GM12878 (cell line): ENCODE measurements around the gene DUSP14. TPM values are rescaled to one million over a fixed set of nuclear protein-coding genes. Genes with fewer than 3 reads are reported as not detected.

Experiments
- ATAC-seq: fragments of 200-7000 bp; cut with Tn5 transposase; 3 replicates; pipeline ENCODE4 v1.9.1; 2020; ENCODE audit warnings: mild to moderate bottlenecking, moderate library complexity
- BruUV-seq: library from RNA; stranded (reverse); fragments of 400-500 nt; replicated peaks from 2 replicates; lab custom pipeline; 2021; lab: Mats Ljungman, UMichigan
- CTCF ChIA-PET: fragments of 300-600 bp; sonication (Branson Sonifier 250); formaldehyde crosslinking; extraction: SDS; loops from one replicate; lab custom pipeline; 2021; ENCODE audit warnings: inconsistent platforms; lab: Yijun Ruan, JAX
- POLR2A ChIA-PET: fragments of 350-600 bp; formaldehyde crosslinking; extraction: SDS; loops from one replicate; lab custom pipeline; 2021; ENCODE audit warnings: inconsistent platforms; lab: Charles Lee
- RAD21 ChIA-PET: fragments of 300-600 bp; sonication (Branson Sonifier 250); formaldehyde crosslinking; loops from one replicate; lab custom pipeline; 2023; ENCODE audit warnings: antibody characterized with exemption; ENCODE audit not compliant: unreplicated experiment; lab: Charles Lee
- SMC1A ChIA-PET: fragments of 300-600 bp; sonication (Branson Sonifier 250); formaldehyde crosslinking; loops from one replicate; lab custom pipeline; 2023; ENCODE audit not compliant: unreplicated experiment, uncharacterized antibody; lab: Charles Lee
- DNase-seq: peaks from one replicate; pipeline ENCODE4 v3.0.0-alpha.2; 2011; ENCODE audit warnings: low read depth, low spot score
- FAIRE-seq: peaks from 3 replicates; lab custom pipeline; 2011; peaks lifted over from hg19 to GRCh38; lab: Jason Lieb, UNC
- H2AFZ ChIP-seq: 2 replicates; pipeline ENCODE4 v1.6.0; 2011; ENCODE audit warnings: low read depth, low read length, control low read depth; ENCODE audit not compliant: control insufficient read depth
- H3K27ac ChIP-seq: 2 replicates; pipeline ENCODE4 v1.5.1; 2011; ENCODE audit warnings: control low read depth; ENCODE audit not compliant: control insufficient read depth, insufficient read depth
- H3K27me3 ChIP-seq, 2 experiments: replicated peaks in 1 of 2; 2 replicates each; pipeline versions ENCODE4 v1.6.0 to v1.6.1; 2011; ENCODE audit warnings: low read length in 1 of 2; ENCODE audit not compliant: control insufficient read depth in 2 of 2, insufficient read depth in 2 of 2
- H3K36me3 ChIP-seq, 2 experiments: 2 replicates each; pipeline ENCODE4 v1.5.1; 2011; ENCODE audit warnings: low read length in 1 of 2; ENCODE audit not compliant: control insufficient read depth in 2 of 2, insufficient read depth in 2 of 2
- H3K4me1 ChIP-seq: 2 replicates; pipeline ENCODE4 v1.6.1; 2011; ENCODE audit warnings: mild to moderate bottlenecking, low read length, moderate library complexity, mixed read lengths; ENCODE audit not compliant: control insufficient read depth, insufficient read depth
- H3K4me2 ChIP-seq: 2 replicates; pipeline ENCODE4 v1.6.0; 2011; ENCODE audit warnings: control low read depth; ENCODE audit not compliant: control insufficient read depth, insufficient read depth
- H3K4me3 ChIP-seq: fragments of 200-600 bp; sonication (generic); 2 replicates; pipeline ENCODE4 v1.5.1; 2016
- H3K79me2 ChIP-seq: 2 replicates; pipeline ENCODE4 v1.6.0; 2011; ENCODE audit warnings: low read length; ENCODE audit not compliant: control insufficient read depth, insufficient read depth
- H3K9ac ChIP-seq: 2 replicates; pipeline ENCODE4 v1.8.0; 2011; ENCODE audit warnings: low read length, control low read depth, mixed read lengths; ENCODE audit not compliant: control insufficient read depth, insufficient read depth
- H3K9me3 ChIP-seq: replicated peaks from 3 replicates; pipeline ENCODE4 v1.5.1; 2011; ENCODE audit warnings: mild to moderate bottlenecking, low read length; ENCODE audit not compliant: control insufficient read depth, insufficient read depth
- H4K20me1 ChIP-seq: 2 replicates; pipeline ENCODE4 v1.6.0; 2011; ENCODE audit not compliant: control insufficient read depth, insufficient read depth
- ASH2L ChIP-seq: fragments of 300-600, 200-600 bp; sonication (generic); IDR thresholded peaks from 2 replicates; pipeline ENCODE4 v1.6.1; 2017; ENCODE audit warnings: low read depth, mild to moderate bottlenecking, borderline replicate concordance
- ATF3 ChIP-seq: IDR thresholded peaks from 2 replicates; pipeline ENCODE4 v1.6.1; 2011; ENCODE audit warnings: low read depth, mild to moderate bottlenecking, low read length, moderate library complexity, borderline replicate concordance; ENCODE audit errors: extremely low read depth
- BACH1 ChIP-seq: fragments of 450-650 bp; IDR thresholded peaks from 2 replicates; pipeline ENCODE4 v1.6.1; 2017; ENCODE audit warnings: mild to moderate bottlenecking, borderline replicate concordance
- CBX3 ChIP-seq: fragments of 200-600 bp; sonication (generic); IDR thresholded peaks from 2 replicates; pipeline ENCODE4 v1.6.1; 2016; ENCODE audit warnings: low read depth, borderline replicate concordance
- CEBPB ChIP-seq, 2 experiments: fragments of 150-350 bp in 1 of 2; IDR thresholded peaks; 2 replicates each; pipeline ENCODE4 v1.6.1; 2012 to 2014; ENCODE audit warnings: low read depth in 2 of 2, low read length in 2 of 2, borderline replicate concordance in 1 of 2, inconsistent platforms in 1 of 2
- EP300 ChIP-seq, 2 experiments: fragments of 150-350 bp in 1 of 2; IDR thresholded peaks; 2 replicates each; pipeline ENCODE4 v1.6.1; 2011 to 2012; ENCODE audit warnings: low read depth in 2 of 2, low read length in 2 of 2, borderline replicate concordance in 1 of 2, improper control_type of control experiment in 1 of 2, inconsistent platforms in 1 of 2; ENCODE audit not compliant: control insufficient read depth in 1 of 2
- ETV6 ChIP-seq, 2 experiments: fragments of 450-650 bp in 1 of 2; IDR thresholded peaks in 1 of 2; conservative IDR thresholded peaks in 1 of 2; 2 replicates each; pipeline ENCODE4 v1.6.1; 2014; ENCODE audit warnings: antibody characterized with exemption in 1 of 2, borderline replicate concordance in 1 of 2, low read depth in 1 of 2, mild to moderate bottlenecking in 1 of 2, moderate library complexity in 1 of 2
- GATAD2B ChIP-seq: fragments of 450-650 bp; conservative IDR thresholded peaks from 2 replicates; pipeline ENCODE4 v1.6.1; 2017; ENCODE audit warnings: low read depth, mild to moderate bottlenecking, moderate library complexity
- POLR2A ChIP-seq: IDR thresholded peaks from 2 replicates; pipeline ENCODE4 v1.6.1; 2011; ENCODE audit warnings: low read depth, mild to moderate bottlenecking, low read length
- POLR2AphosphoS5 ChIP-seq: IDR thresholded peaks from 2 replicates; pipeline ENCODE4 v1.6.1; 2011; ENCODE audit warnings: mild to moderate bottlenecking, low read length, inconsistent platforms
- PRDM15 ChIP-seq: fragments of 450-650 bp; formaldehyde crosslinking; IDR thresholded peaks from 2 replicates; pipeline ENCODE4 v1.4.0; 2020; ENCODE audit warnings: mild to moderate bottlenecking, moderate library complexity
- RBBP5 ChIP-seq: fragments of 200-600 bp; sonication (generic); conservative IDR thresholded peaks from 2 replicates; pipeline ENCODE4 v1.6.1; 2016
- SMAD1 ChIP-seq: fragments of 450-650 bp; IDR thresholded peaks from 2 replicates; pipeline ENCODE4 v1.6.1; 2018; ENCODE audit warnings: mild to moderate bottlenecking, low read depth; ENCODE audit not compliant: partially characterized antibody
- WGBS: methylation state at CpG from one replicate; pipeline ENCODE4 v1.1.6; 2016; ENCODE audit warnings: low lambda C conversion rate; ENCODE audit not compliant: insufficient replicate concordance, insufficient coverage; ENCODE audit errors: missing lambda C conversion rate; 5-methylcytosine and 5-hydroxymethylcytosine counted together
- in situ Hi-C: fragments of 300-500 bp; cut with MboI; formaldehyde crosslinking; loops from 9 replicates; pipeline ENCODE4 v1.14.3; 2018; ENCODE audit warnings: mixed read lengths
- intact Hi-C: fragments of 100-400 bp; cut with micrococcal nuclease; formaldehyde crosslinking; loops from one replicate; pipeline ENCODE4 v1.14.2; 2022; ENCODE audit not compliant: unreplicated experiment
- polyA plus RNA-seq, 11 experiments: library from polyadenylated mRNA; depleted of rRNA in 4 of 11; unstranded in 6 of 11; stranded (reverse) in 5 of 11; fragments of >200 nt; fragmentation: Nextera tagmentation in 4 of 11; fragmentation: Illumina TruSeq in 1 of 11; extraction: Ambion mirVana in 4 of 11; extraction: Trizol in 1 of 11; gene quantifications; 1 replicate in 1 of 11; 2 replicates in 10 of 11; pipeline versions ENCODE4 v1.2.1 to v1.2.3, GENCODE V29; 2011 to 2016; ENCODE audit warnings: inconsistent platforms in 2 of 11, missing spikeins in 2 of 11, low read depth in 1 of 11
- total RNA-seq, 4 experiments: library from RNA; depleted of rRNA in 3 of 4; stranded (reverse); fragments of >200 nt in 3 of 4; fragmentation: Illumina TruSeq in 1 of 4; extraction: Trizol in 1 of 4; gene quantifications; 2 replicates each; pipeline versions ENCODE4 v1.2.1 to v1.2.3, GENCODE V29; 2013 to 2021
- TF ChIP-seq, protein P1 (sequence below): fragments of 450-650 bp; IDR thresholded peaks from 2 replicates; pipeline ENCODE4 v1.6.1; 2016; ENCODE audit warnings: mild to moderate bottlenecking
- TF ChIP-seq, protein P2 (sequence below), 3 experiments: IDR thresholded peaks in 2 of 3; conservative IDR thresholded peaks in 1 of 3; 2 replicates each; pipeline ENCODE4 v1.5.1; 2011; ENCODE audit warnings: low read depth in 3 of 3, low read length in 3 of 3, mild to moderate bottlenecking in 3 of 3, control low read depth in 2 of 3, moderate library complexity in 2 of 3, inconsistent platforms in 1 of 3, mixed read lengths in 1 of 3; ENCODE audit not compliant: control insufficient read depth in 2 of 3, insufficient read depth in 1 of 3; ENCODE audit errors: extremely low read depth in 1 of 3

The DUSP14 gene
- total and polyA plus RNA-seq, 10 of the 15 experiments (the other 5 are each of a cell fraction or from before 2014, with no cell fraction given): 14.5 to 36.5 (median 24.4) TPM

DNA sequence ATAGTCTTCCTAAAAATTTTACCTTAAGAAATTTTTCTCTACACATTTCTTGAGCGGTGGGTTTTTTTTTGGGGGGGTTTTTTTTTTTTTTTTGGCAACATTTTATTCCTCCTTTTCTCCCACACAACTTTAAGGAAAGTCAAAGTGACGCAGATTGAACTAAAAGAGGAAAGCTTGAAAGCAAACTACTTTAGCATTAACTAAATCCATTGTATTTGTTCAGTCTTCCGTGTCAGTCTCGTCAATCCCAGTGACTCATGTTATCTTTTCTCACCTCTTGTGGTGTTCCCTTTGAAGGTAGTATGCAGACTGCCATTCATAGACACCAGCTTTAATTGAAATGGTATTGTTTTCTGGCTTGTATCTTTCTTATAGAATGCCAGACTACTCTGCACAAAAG, 43.7 kb upstream of the DUSP14 start:
- H3K27me3 ChIP-seq: no peaks in the 10 kb centered on the region
- H3K27ac ChIP-seq: peak overlapping the region; percentile 59
- in situ Hi-C loops: no loop called here
- DNase-seq (peak; percentile 81), ATAC-seq (peak; percentile 85), FAIRE-seq (no peak)
- H3K9ac ChIP-seq: no peak overlapping the region
- no peak overlapping the region for H3K4me2 ChIP-seq
- no peaks in the 10 kb centered on the region for H3K9me3 ChIP-seq
- intact Hi-C loops: no loop called here
- H3K36me3 ChIP-seq: peaks cover 4 to 14% of the 10 kb centered on the region in 2 experiments
- peaks cover 5% of the 10 kb centered on the region; the same call in 1 of the 2 replicates for H3K4me1 ChIP-seq
- ChIA-PET POLR2A (interaction anchor here (0.6 to 1.8 kb wide), 8 partner anchors 16 to 895 kb away, joined by 3 to 7 read pairs (median 4); partner anchors contain the start of genes ACACA and TADA2A), SMC1A (interaction anchor here (0.6 to 1.6 kb wide), 9 partner anchors 11 to 239 kb away, joined by 3 to 13 read pairs (median 4); no protein-coding TSS in a partner anchor), CTCF (interaction anchor here (0.9 to 1.5 kb wide), 5 partner anchors 8 to 82 kb away, joined by 3 to 6 read pairs (median 5); no protein-coding TSS in a partner anchor), RAD21 (interaction anchor here (0.7 to 3.3 kb wide), 9 partner anchors 16 to 370 kb away, joined by 3 to 15 read pairs (median 4); no protein-coding TSS in a partner anchor)
- WGBS: 78% methylated on average over 4 of the region's 4 CpGs
- no peak overlapping the region for H3K4me3 ChIP-seq
- no peak overlapping the region for H2AFZ ChIP-seq
- BruUV-seq: no TSS peak
- H3K79me2 ChIP-seq: no peaks in the 10 kb centered on the region; the same call in 1 of the 2 replicates
- no peaks in the 10 kb centered on the region for H4K20me1 ChIP-seq
- TF ChIP-seq ASH2L (no peak), EP300 (IDR thresholded peaks at IDR 0.05; ENCODE audit: borderline replicate concordance in 1 of 2, control insufficient read depth in 1 of 2, low read depth in 2 of 2, low read length in 2 of 2) (peak; percentile 95 to 97; a peak in 3 of 4 replicates), CEBPB (IDR thresholded peaks at IDR 0.05; ENCODE audit: borderline replicate concordance in 1 of 2, low read depth in 2 of 2, low read length in 2 of 2) (no peak), ETV6 (conservative IDR thresholded peaks at IDR 0.05 in 1 of 2, IDR thresholded peaks at IDR 0.05 in 1 of 2; ENCODE audit: borderline replicate concordance in 1 of 2, low read depth in 1 of 2) (no peak), ATF3 (no peak), GATAD2B (0 out of 2 replicates have a peak, but pooled peaks have one; percentile 26), POLR2A (no peak), RBBP5 (no peak), PRDM15 (CRISPR knock-in tag) (no peak), SMAD1 (no peak), POLR2AphosphoS5 (no peak), CBX3 (no peak), BACH1 (peak; percentile 76; the same call in 1 of the 2 replicates)
- TF ChIP-seq, protein P1, sequence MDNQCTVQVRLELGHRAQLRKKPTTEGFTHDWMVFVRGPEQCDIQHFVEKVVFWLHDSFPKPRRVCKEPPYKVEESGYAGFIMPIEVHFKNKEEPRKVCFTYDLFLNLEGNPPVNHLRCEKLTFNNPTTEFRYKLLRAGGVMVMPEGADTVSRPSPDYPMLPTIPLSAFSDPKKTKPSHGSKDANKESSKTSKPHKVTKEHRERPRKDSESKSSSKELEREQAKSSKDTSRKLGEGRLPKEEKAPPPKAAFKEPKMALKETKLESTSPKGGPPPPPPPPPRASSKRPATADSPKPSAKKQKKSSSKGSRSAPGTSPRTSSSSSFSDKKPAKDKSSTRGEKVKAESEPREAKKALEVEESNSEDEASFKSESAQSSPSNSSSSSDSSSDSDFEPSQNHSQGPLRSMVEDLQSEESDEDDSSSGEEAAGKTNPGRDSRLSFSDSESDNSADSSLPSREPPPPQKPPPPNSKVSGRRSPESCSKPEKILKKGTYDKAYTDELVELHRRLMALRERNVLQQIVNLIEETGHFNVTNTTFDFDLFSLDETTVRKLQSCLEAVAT: no peak
- TF ChIP-seq, protein P2, sequence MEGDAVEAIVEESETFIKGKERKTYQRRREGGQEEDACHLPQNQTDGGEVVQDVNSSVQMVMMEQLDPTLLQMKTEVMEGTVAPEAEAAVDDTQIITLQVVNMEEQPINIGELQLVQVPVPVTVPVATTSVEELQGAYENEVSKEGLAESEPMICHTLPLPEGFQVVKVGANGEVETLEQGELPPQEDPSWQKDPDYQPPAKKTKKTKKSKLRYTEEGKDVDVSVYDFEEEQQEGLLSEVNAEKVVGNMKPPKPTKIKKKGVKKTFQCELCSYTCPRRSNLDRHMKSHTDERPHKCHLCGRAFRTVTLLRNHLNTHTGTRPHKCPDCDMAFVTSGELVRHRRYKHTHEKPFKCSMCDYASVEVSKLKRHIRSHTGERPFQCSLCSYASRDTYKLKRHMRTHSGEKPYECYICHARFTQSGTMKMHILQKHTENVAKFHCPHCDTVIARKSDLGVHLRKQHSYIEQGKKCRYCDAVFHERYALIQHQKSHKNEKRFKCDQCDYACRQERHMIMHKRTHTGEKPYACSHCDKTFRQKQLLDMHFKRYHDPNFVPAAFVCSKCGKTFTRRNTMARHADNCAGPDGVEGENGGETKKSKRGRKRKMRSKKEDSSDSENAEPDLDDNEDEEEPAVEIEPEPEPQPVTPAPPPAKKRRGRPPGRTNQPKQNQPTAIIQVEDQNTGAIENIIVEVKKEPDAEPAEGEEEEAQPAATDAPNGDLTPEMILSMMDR (IDR thresholded peaks at IDR 0.05 in 2 of 3, conservative IDR thresholded peaks at IDR 0.05 in 1 of 3; ENCODE audit: control insufficient read depth in 2 of 3, extremely low read depth in 1 of 3, insufficient read depth in 1 of 3, low read depth in 3 of 3, low read length in 3 of 3): no peak
